Kidney (tissue), 14 donors: ENCODE data around the gene MTF1. TPM values are rescaled to one million over a fixed set of nuclear protein-coding genes. Genes with fewer than 3 reads are reported as not detected.

Experiments
- DNase-seq, 5 donors: peaks; one replicate each; pipeline ENCODE4 v3.0.0-alpha.2; 2013 to 2020
- FAIRE-seq: peaks from 2 replicates; lab custom pipeline; 2012; peaks lifted over from hg19 to GRCh38; lab: Jason Lieb, UNC
- H3K27ac ChIP-seq, 2 donors: one replicate each; pipeline ENCODE4 v1.7.0; 2013; ENCODE audit warnings: low read depth in 2 of 2, low read length in 2 of 2, inconsistent platforms in 1 of 2
- H3K27me3 ChIP-seq: one replicate; pipeline ENCODE4 v1.7.1; 2013; ENCODE audit warnings: low read length, inconsistent platforms; ENCODE audit not compliant: control insufficient read depth, insufficient read depth
- H3K36me3 ChIP-seq, 3 donors: one replicate each; pipeline versions ENCODE4 v1.7.0 to v1.7.1; 2013; ENCODE audit warnings: low read length in 3 of 3, control low read depth in 1 of 3, inconsistent platforms in 1 of 3; ENCODE audit not compliant: insufficient read depth in 3 of 3, control insufficient read depth in 2 of 3
- H3K4me1 ChIP-seq, 3 donors: one replicate each; pipeline versions ENCODE4 v1.7.0 to v1.7.1; 2013; ENCODE audit warnings: low read length in 3 of 3, inconsistent platforms in 1 of 3, low read depth in 1 of 3; ENCODE audit not compliant: control insufficient read depth in 2 of 3, insufficient read depth in 2 of 3
- H3K4me3 ChIP-seq, 3 donors: one replicate each; pipeline versions ENCODE4 v1.7.0 to v1.8.1; 2013; ENCODE audit warnings: low read length in 3 of 3, control low read depth in 1 of 3, inconsistent platforms in 1 of 3
- H3K9ac ChIP-seq, 3 donors: one replicate each; pipeline versions ENCODE4 v1.7.0 to v1.7.1; 2013; ENCODE audit warnings: low read length in 3 of 3, control low read depth in 1 of 3, inconsistent platforms in 1 of 3
- H3K9me3 ChIP-seq, 3 donors: one replicate each; pipeline versions ENCODE4 v1.7.0 to v1.7.1; 2013; ENCODE audit warnings: low read length in 3 of 3, control low read depth in 1 of 3, inconsistent platforms in 1 of 3; ENCODE audit not compliant: control insufficient read depth in 2 of 3, insufficient read depth in 1 of 3
- CTCF ChIP-seq: IDR thresholded peaks from 3 replicates; pipeline ENCODE4 v1.5.1; 2012; ENCODE audit warnings: mild to moderate bottlenecking, moderate library complexity, borderline replicate concordance; ENCODE audit not compliant: insufficient read depth; ENCODE audit errors: extremely low read depth
- intact Hi-C: fragments of 100-400 bp; cut with DNase I; formaldehyde crosslinking; loops from one replicate; pipeline ENCODE4 v1.11.1; 2022
- polyA plus RNA-seq: library from polyadenylated mRNA; stranded (reverse); fragments of 350-450 nt; fragmentation: Illumina TruSeq; extraction: RNeasy Lipid Tissue Mini Kit (QIAGEN cat#74804); gene quantifications from one replicate; pipeline ENCODE4 v1.2.3, GENCODE V29; 2014; ENCODE audit warnings: low read depth, low replicate concordance; ENCODE audit not compliant: insufficient read depth
- total RNA-seq: library from RNA; stranded (reverse); fragmentation: NEBNext Ultra II Directional; extraction: Animal tissue kit (Norgen Biotek cat#: 25700); gene quantifications from one replicate; pipeline ENCODE4 v1.2.1, GENCODE V29; 2021
- donor health status: control.
- donor health status: control.
- donor health status: control.
- donor health status: control.
- donor health status: control.
- donor health status: DM: yes; HTN: yes; CAD: no.
- donor health status: Normal renal cell carcinoma (clear cell type).

The MTF1 gene
- total and polyA plus RNA-seq, 2 donors from 2014 or later = 2.2 to 26.7 TPM

DNA sequence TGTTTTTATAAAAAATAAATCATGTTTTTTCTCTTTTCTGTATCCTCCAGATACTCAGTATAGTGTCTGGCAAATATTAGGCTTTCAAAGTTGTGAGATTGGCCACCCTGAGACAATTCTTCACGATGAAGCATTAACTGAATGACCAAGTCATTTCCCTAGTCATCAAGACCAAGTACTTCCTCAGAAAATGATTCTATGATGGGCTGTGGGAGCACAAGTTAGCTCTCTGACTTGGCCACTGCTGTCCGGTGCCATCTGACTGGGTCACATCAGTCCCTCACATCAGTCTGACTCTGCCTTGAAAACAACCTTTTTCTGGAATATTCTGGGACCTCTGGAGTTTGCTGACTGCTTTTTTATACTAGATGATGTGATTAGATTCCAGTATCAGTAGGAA is 37.9 kb downstream of the MTF1 start:
- no peak for TF ChIP-seq CTCF
- no peaks in the 10 kb centered on the region for H3K27me3 ChIP-seq
- FAIRE-seq (no peak), DNase-seq (no peak)
- H3K36me3 ChIP-seq = peaks cover 2 to 25% (median 24%) of the 10 kb centered on the region in 3 donors
- peaks cover 0 to 7% (median 0%) of the 10 kb centered on the region in 3 donors for H3K4me1 ChIP-seq
- H3K9me3 ChIP-seq = no peaks in the 10 kb centered on the region
- no peak overlapping the region for H3K4me3 ChIP-seq
- intact Hi-C loops = no loop called here
- no peak overlapping the region for H3K27ac ChIP-seq
- H3K9ac ChIP-seq = no peak overlapping the region

DNA sequence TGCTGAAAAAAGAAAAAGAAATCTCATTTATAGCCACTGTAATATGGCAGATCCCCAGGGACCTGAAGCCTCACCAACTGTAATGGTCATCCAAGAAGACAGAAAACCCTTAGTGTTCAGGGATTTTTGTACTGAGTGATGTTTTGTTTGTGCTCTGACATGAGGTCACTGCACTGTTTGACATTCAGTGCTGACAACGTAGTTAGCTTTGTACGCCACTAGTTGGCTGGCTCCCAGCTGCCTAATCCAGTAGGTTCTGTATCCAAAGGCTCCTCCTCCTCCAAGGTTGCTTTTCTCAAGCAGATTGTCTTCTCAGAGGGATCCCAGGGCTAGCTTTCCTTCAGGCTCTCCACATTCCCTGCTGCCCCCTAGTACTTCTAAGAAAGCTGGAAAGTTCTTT is 41.9 kb downstream of the MTF1 start:
- Histone ChIP-seq H3K9me3 (no peaks in the 10 kb centered on the region), H3K4me1 (peaks cover 0 to 7% (median 0%) of the 10 kb centered on the region in 3 donors), H3K27me3 (no peaks in the 10 kb centered on the region), H3K9ac (no peak overlapping the region), H3K4me3 (no peak overlapping the region), H3K27ac (no peak overlapping the region), H3K36me3 (peaks cover 4 to 23% (median 22%) of the 10 kb centered on the region in 3 donors)
- FAIRE-seq = no peak
- intact Hi-C loops = no loop called here
- no peak for DNase-seq
- TF ChIP-seq CTCF = no peak

DNA sequence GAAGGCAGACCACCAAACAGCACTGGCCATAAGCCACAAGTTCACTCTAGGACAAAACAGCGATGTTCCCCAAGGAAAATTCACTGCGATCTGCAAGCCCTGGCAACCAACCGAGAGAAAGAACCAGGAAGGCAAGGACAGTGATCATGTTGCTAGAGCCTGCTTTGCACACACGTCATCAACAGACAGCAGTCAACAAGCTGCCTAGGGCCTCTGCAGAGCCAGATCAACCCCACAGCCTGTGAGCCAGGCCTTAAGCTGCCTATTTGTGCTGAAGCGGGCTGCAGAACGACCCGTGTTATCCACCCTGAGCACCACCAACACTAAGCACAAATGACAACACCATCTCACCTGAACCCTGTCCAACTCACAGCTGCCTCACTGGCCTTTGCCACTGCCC is 45.1 kb downstream of the MTF1 start:
- DNase-seq = no peak
- Histone ChIP-seq H3K4me1 (peaks cover 0 to 10% (median 1%) of the 10 kb centered on the region in 3 donors), H3K9ac (no peak overlapping the region), H3K27ac (no peak overlapping the region), H3K27me3 (no peaks in the 10 kb centered on the region), H3K9me3 (no peaks in the 10 kb centered on the region), H3K4me3 (no peak overlapping the region), H3K36me3 (peaks cover 2 to 8% (median 5%) of the 10 kb centered on the region in 3 donors)
- intact Hi-C loops = no loop called here
- FAIRE-seq = no peak
- TF ChIP-seq CTCF = no peak
